Mammary epithelial cell (primary cell): ENCODE data around the gene SMO.

Source experiments
- CTCF ChIP-seq, 2 donors: IDR thresholded peaks in 1 of 2; conservative IDR thresholded peaks in 1 of 2; 2 replicates each; pipeline ENCODE4 v1.5.1; 2011 to 2012; ENCODE audit warnings: inconsistent platforms in 2 of 2, low read length in 2 of 2, mild to moderate bottlenecking in 2 of 2, control low read depth in 1 of 2, low read depth in 1 of 2; ENCODE audit not compliant: insufficient read depth in 1 of 2; ENCODE audit errors: extremely low read depth in 1 of 2
- EZH2 ChIP-seq: IDR thresholded peaks from 2 replicates; pipeline ENCODE4 v1.6.1; 2012; ENCODE audit warnings: low read length, inconsistent platforms, borderline replicate concordance

- TF ChIP-seq CTCF (conservative IDR thresholded peaks at IDR 0.05 in 1 of 2, IDR thresholded peaks at IDR 0.05 in 1 of 2; ENCODE audit: extremely low read depth in 1 of 2, insufficient read depth in 1 of 2, low read depth in 1 of 2, low read length in 2 of 2) (no peak), EZH2 (no peak)
These were observed 2.8 kb downstream of the SMO start for GRCh38 chr7:129191272-129191671.
